ENCODE data around the gene PIK3CA. TPM values are rescaled to one million over a fixed set of nuclear protein-coding genes. Genes with fewer than 3 reads are reported as not detected.
A peak's percentile ranks its signal among the peaks of the same experiment; 100 is the strongest.

The PIK3CA gene
- total and polyA plus RNA-seq, 2 experiments from 2014 or later: 5.1 to 13.4 TPM

GRCh38 chr3:179196700-179197099, 48.5 kb downstream of the PIK3CA start:
- Histone ChIP-seq H2AFZ (no peak overlapping the region), H3K4me2 (peak overlapping the region; percentile 15; the same call in 1 of the 2 replicates), H3K27ac (ENCODE audit: low read depth) (peak overlapping the region; percentile 51), H3K36me3 (ENCODE audit: insufficient read depth) (no peaks in the 10 kb centered on the region), H3K79me2 (replicated peaks; ENCODE audit: insufficient read depth) (peaks cover 52% of the 10 kb centered on the region), H3K4me3 (no peak overlapping the region), H3F3A (replicated peaks; ENCODE audit: low read depth) (no peaks in the 10 kb centered on the region), H3K4me1 (ENCODE audit: insufficient read depth) (peaks cover 19% of the 10 kb centered on the region; the same call in 1 of the 2 replicates), H3K27me3 (ENCODE audit: insufficient read depth) (no peaks in the 10 kb centered on the region), H4K20me1 (replicated peaks; ENCODE audit: insufficient read depth) (no peaks in the 10 kb centered on the region), H3K9me2 (ENCODE audit: insufficient read depth) (no peaks in the 10 kb centered on the region)
- TF ChIP-seq CREB1 (CRISPR knock-in tag; IDR thresholded peaks at IDR 0.05; ENCODE audit: low read depth) (no peak), POLR2AphosphoS5 (IDR thresholded peaks at IDR 0.05; ENCODE audit: low read depth) (no peak), JUNB (IDR thresholded peaks at IDR 0.05; ENCODE audit: unreplicated experiment) (no peak), REST (IDR thresholded peaks at IDR 0.05; ENCODE audit: unreplicated experiment) (no peak), EZH2phosphoT487 (IDR thresholded peaks at IDR 0.05; ENCODE audit: unreplicated experiment) (no peak), CTCF (conservative IDR thresholded peaks at IDR 0.05; ENCODE audit: low read depth in 2 of 2) (no peak), ZNF331 (CRISPR knock-in tag; IDR thresholded peaks at IDR 0.05; ENCODE audit: low read depth) (no peak), STAT1 (IDR thresholded peaks at IDR 0.05; ENCODE audit: unreplicated experiment) (no peak), EZH2 (IDR thresholded peaks at IDR 0.05; ENCODE audit: low read depth, unreplicated experiment) (no peak), ZNF462 (CRISPR knock-in tag; IDR thresholded peaks at IDR 0.05) (no peak), ZNF114 (CRISPR knock-in tag; IDR thresholded peaks at IDR 0.05) (no peak), NANOG (IDR thresholded peaks at IDR 0.05; ENCODE audit: borderline replicate concordance) (no peak), ETS1 (IDR thresholded peaks at IDR 0.05) (no peak)
- no peaks in the 10 kb centered on the region for H3K27me3 Mint-ChIP-seq (ENCODE audit: insufficient read depth, low read depth, poor library complexity)
- ATAC-seq (peak; percentile 45), DNase-seq (ENCODE audit: low spot score) (peak; percentile 64)
- H3K4me1 Mint-ChIP-seq: peaks cover 22% of the 10 kb centered on the region
- H3K27ac Mint-ChIP-seq: peak overlapping the region; percentile 19; the same call in 1 of the 2 replicates
- H3K36me3 Mint-ChIP-seq (ENCODE audit: low read depth): peaks cover 4% of the 10 kb centered on the region; the same call in 2 of the 3 replicates
- no peak overlapping the region for H3K4me3 Mint-ChIP-seq
- H3K9me3 Mint-ChIP-seq: no peaks in the 10 kb centered on the region
